SK-N-SH (cell line): ENCODE data around the gene NMT2. TPM values are rescaled to one million over a fixed set of nuclear protein-coding genes. Genes with fewer than 3 reads are reported as not detected.

Source experiments
- CTCF ChIA-PET: fragments of 300-600, 350-600 bp; formaldehyde crosslinking; extraction: SDS; loops from one replicate; lab custom pipeline; 2021; lab: Yijun Ruan, JAX
- POLR2A ChIA-PET: fragments of 350-600 bp; sonication (Branson Sonifier 250); formaldehyde crosslinking; extraction: SDS; loops from one replicate; lab custom pipeline; 2020; ENCODE audit warnings: antibody characterized with exemption, inconsistent platforms; lab: Yijun Ruan, JAX
- DNase-seq: peaks from one replicate; pipeline ENCODE4 v3.0.0; 2012
- H2AFZ ChIP-seq: fragments of 200-600 bp; sonication (generic); 2 replicates; pipeline ENCODE4 v1.8.1; 2016; ENCODE audit warnings: antibody characterized with exemption, mild to moderate bottlenecking, low read depth
- H3F3A ChIP-seq: fragments of 200-600 bp; sonication (generic); replicated peaks from 2 replicates; pipeline ENCODE3; 2016; ENCODE audit warnings: antibody characterized with exemption, mild to moderate bottlenecking; ENCODE audit not compliant: insufficient read depth
- H3K27ac ChIP-seq, 2 experiments: fragments of 200-500 bp in 1 of 2; fragments of 200-600 bp in 1 of 2; sonication (Bioruptor generic) in 1 of 2; sonication (generic), shearing (Covaris generic) in 1 of 2; 2 replicates each; pipeline versions ENCODE4 v1.5.1 to v1.6.1; 2014 to 2016; ENCODE audit warnings: low read depth in 2 of 2, inconsistent platforms in 1 of 2, low read length in 1 of 2, mild to moderate bottlenecking in 1 of 2, mixed read lengths in 1 of 2
- H3K27me3 ChIP-seq: fragments of 200-600 bp; sonication (generic), shearing (Covaris generic); 2 replicates; pipeline ENCODE4 v1.6.1; 2016; ENCODE audit warnings: mixed run types; ENCODE audit not compliant: insufficient read depth
- H3K36me3 ChIP-seq, 2 experiments: fragments of 200-500 bp in 1 of 2; fragments of 200-600 bp in 1 of 2; sonication (Bioruptor generic) in 1 of 2; sonication (generic) in 1 of 2; replicated peaks in 1 of 2; 2 replicates each; pipeline versions ENCODE3 to v1.5.1; 2014 to 2016; ENCODE audit warnings: low read length in 1 of 2, mild to moderate bottlenecking in 1 of 2; ENCODE audit not compliant: insufficient read depth in 2 of 2, control insufficient read depth in 1 of 2
- H3K4me1 ChIP-seq, 2 experiments: fragments of 200-500 bp in 1 of 2; fragments of 200-600 bp in 1 of 2; sonication (Bioruptor generic) in 1 of 2; sonication (generic), shearing (Covaris generic) in 1 of 2; 2 replicates each; pipeline versions ENCODE4 v1.5.1 to v1.6.1; 2014 to 2016; ENCODE audit warnings: low read depth in 1 of 2, low read length in 1 of 2, mixed run types in 1 of 2; ENCODE audit not compliant: insufficient read depth in 2 of 2, control insufficient read depth in 1 of 2
- H3K4me2 ChIP-seq: fragments of 200-600 bp; sonication (generic), shearing (Covaris generic); 2 replicates; pipeline ENCODE4 v1.6.1; 2017; ENCODE audit warnings: mixed run types
- H3K4me3 ChIP-seq, 2 experiments: fragments of 200-500 bp in 1 of 2; fragments of 200-600 bp in 1 of 2; sonication (Bioruptor generic) in 1 of 2; sonication (generic), shearing (Covaris generic) in 1 of 2; 2 replicates each; pipeline versions ENCODE4 v1.5.1 to v1.8.1; 2014 to 2016; ENCODE audit warnings: low read depth in 2 of 2, inconsistent platforms in 1 of 2, low read length in 1 of 2, mild to moderate bottlenecking in 1 of 2, mixed read lengths in 1 of 2, moderate library complexity in 1 of 2
- H3K79me2 ChIP-seq: fragments of 200-600 bp; sonication (generic); 2 replicates; pipeline ENCODE4 v1.8.1; 2017; ENCODE audit warnings: mild to moderate bottlenecking; ENCODE audit not compliant: insufficient read depth
- H3K9ac ChIP-seq: fragments of 200-600 bp; sonication (generic); 2 replicates; pipeline ENCODE4 v1.6.1; 2017; ENCODE audit warnings: mixed run types
- H3K9me2 ChIP-seq: fragments of 200-600 bp; sonication (generic); 2 replicates; pipeline ENCODE4 v1.6.1; 2017; ENCODE audit warnings: mixed run types
- H3K9me3 ChIP-seq: fragments of 200-600 bp; sonication (generic); 2 replicates; pipeline ENCODE4 v1.6.1; 2017; ENCODE audit warnings: mixed run types, mild to moderate bottlenecking, moderate library complexity
- H4K20me1 ChIP-seq: fragments of 200-600 bp; sonication (generic); 2 replicates; pipeline ENCODE4 v1.6.1; 2017; ENCODE audit warnings: mild to moderate bottlenecking, mixed run types; ENCODE audit not compliant: insufficient read depth
- CHD2 ChIP-seq: fragments of 150-350 bp; IDR thresholded peaks from 2 replicates; pipeline ENCODE4 v1.6.1; 2018; ENCODE audit warnings: low read length; ENCODE audit not compliant: partially characterized antibody
- EZH2phosphoT487 ChIP-seq: fragments of 200-600 bp; sonication (generic); IDR thresholded peaks from 2 replicates; pipeline ENCODE4 v1.6.1; 2017; ENCODE audit warnings: low read depth, mixed run types, mild to moderate bottlenecking, antibody characterized with exemption, moderate library complexity, borderline replicate concordance
- FOXJ3 ChIP-seq: sonication (generic); formaldehyde crosslinking; IDR thresholded peaks from 2 replicates; pipeline ENCODE4 v1.5.1; 2020; ENCODE audit warnings: mild to moderate bottlenecking, missing genetic modification reagents
- GABPA ChIP-seq: IDR thresholded peaks from 2 replicates; pipeline ENCODE4 v1.4.0; 2012; ENCODE audit warnings: low read depth, mild to moderate bottlenecking
- GATA2 ChIP-seq: sonication (generic); formaldehyde crosslinking; IDR thresholded peaks from 2 replicates; pipeline ENCODE4 v1.5.0; 2020; ENCODE audit warnings: mild to moderate bottlenecking, missing genetic modification reagents
- JUND ChIP-seq: IDR thresholded peaks from 2 replicates; pipeline ENCODE4 v1.4.0; 2012
- MEF2A ChIP-seq: IDR thresholded peaks from 2 replicates; pipeline ENCODE4 v1.4.0; 2012; ENCODE audit warnings: low read depth, borderline replicate concordance
- POLR2AphosphoS5 ChIP-seq: IDR thresholded peaks from 2 replicates; pipeline ENCODE4 v1.6.1; 2012; ENCODE audit warnings: low read depth, low read length
- RCOR1 ChIP-seq: fragments of 150-350 bp; IDR thresholded peaks from 2 replicates; pipeline ENCODE4 v1.6.1; 2017; ENCODE audit warnings: antibody characterized with exemption, low read length
- RXRA ChIP-seq: IDR thresholded peaks from 2 replicates; pipeline ENCODE4 v1.4.0; 2012; ENCODE audit warnings: low read depth, mild to moderate bottlenecking, borderline replicate concordance
- TCF12 ChIP-seq: IDR thresholded peaks from 2 replicates; pipeline ENCODE4 v1.4.0; 2012
- WGBS: methylation state at CpG from one replicate; pipeline ENCODE4 v1.1.6; 2017; ENCODE audit warnings: low lambda C conversion rate; 5-methylcytosine and 5-hydroxymethylcytosine counted together
- polyA plus RNA-seq, 3 experiments: library from polyadenylated mRNA; depleted of rRNA; stranded (reverse); fragments of >200 nt; gene quantifications; 2 replicates each; pipeline ENCODE4 v1.2.3, GENCODE V29; 2012
- TF ChIP-seq, protein P1 (sequence below): IDR thresholded peaks from 2 replicates; pipeline ENCODE4 v1.6.1; 2012; ENCODE audit warnings: mild to moderate bottlenecking, low read depth, low read length, moderate library complexity
- TF ChIP-seq, protein P2 (sequence below): fragments of 200-600 bp; sonication (generic); IDR thresholded peaks from 2 replicates; pipeline ENCODE4 v1.6.1; 2017; ENCODE audit warnings: antibody characterized with exemption, mild to moderate bottlenecking, moderate library complexity
- TF ChIP-seq, protein P3 (sequence below): IDR thresholded peaks from 2 replicates; pipeline ENCODE4 v1.4.0; 2012; ENCODE audit warnings: low read depth, borderline replicate concordance
- TF ChIP-seq, protein P4 (sequence below): IDR thresholded peaks from 2 replicates; pipeline ENCODE4; 2012
- TF ChIP-seq, protein P5 (sequence below): IDR thresholded peaks from 2 replicates; pipeline ENCODE4 v1.4.0; 2012; ENCODE audit warnings: low read depth

The NMT2 gene
- polyA plus RNA-seq, 1 of the 3 experiments (the other 2 are of a cell fraction) = 25.9 TPM

DNA sequence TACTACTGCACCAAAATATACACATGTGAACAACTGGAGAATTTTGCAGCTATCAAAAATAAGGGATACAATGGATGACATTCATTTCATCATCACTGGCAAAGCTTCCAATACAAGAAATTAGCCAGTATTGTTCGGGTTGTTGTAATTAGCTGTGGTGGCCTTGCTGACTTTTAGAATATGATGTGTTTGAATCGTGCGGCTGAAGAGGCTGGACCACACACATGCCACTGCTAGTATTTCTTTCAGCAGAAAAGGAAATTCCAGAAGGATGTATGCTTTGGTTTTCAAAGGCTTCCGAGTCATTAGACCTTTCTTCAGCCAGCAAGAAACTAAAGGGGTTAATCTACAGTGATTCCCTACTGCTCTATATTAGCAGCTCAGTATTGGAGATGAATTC, 54.7 kb downstream of the NMT2 start (continued):
- TF ChIP-seq, protein P1, sequence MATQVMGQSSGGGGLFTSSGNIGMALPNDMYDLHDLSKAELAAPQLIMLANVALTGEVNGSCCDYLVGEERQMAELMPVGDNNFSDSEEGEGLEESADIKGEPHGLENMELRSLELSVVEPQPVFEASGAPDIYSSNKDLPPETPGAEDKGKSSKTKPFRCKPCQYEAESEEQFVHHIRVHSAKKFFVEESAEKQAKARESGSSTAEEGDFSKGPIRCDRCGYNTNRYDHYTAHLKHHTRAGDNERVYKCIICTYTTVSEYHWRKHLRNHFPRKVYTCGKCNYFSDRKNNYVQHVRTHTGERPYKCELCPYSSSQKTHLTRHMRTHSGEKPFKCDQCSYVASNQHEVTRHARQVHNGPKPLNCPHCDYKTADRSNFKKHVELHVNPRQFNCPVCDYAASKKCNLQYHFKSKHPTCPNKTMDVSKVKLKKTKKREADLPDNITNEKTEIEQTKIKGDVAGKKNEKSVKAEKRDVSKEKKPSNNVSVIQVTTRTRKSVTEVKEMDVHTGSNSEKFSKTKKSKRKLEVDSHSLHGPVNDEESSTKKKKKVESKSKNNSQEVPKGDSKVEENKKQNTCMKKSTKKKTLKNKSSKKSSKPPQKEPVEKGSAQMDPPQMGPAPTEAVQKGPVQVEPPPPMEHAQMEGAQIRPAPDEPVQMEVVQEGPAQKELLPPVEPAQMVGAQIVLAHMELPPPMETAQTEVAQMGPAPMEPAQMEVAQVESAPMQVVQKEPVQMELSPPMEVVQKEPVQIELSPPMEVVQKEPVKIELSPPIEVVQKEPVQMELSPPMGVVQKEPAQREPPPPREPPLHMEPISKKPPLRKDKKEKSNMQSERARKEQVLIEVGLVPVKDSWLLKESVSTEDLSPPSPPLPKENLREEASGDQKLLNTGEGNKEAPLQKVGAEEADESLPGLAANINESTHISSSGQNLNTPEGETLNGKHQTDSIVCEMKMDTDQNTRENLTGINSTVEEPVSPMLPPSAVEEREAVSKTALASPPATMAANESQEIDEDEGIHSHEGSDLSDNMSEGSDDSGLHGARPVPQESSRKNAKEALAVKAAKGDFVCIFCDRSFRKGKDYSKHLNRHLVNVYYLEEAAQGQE = no peak
- TF ChIP-seq FOXJ3 (CRISPR knock-in tag) = no peak
- no peak for TF ChIP-seq TCF12
- no peak for TF ChIP-seq GATA2 (CRISPR knock-in tag)
- no peak for TF ChIP-seq MEF2A
- TF ChIP-seq RCOR1 = no peak
- TF ChIP-seq, protein P2, sequence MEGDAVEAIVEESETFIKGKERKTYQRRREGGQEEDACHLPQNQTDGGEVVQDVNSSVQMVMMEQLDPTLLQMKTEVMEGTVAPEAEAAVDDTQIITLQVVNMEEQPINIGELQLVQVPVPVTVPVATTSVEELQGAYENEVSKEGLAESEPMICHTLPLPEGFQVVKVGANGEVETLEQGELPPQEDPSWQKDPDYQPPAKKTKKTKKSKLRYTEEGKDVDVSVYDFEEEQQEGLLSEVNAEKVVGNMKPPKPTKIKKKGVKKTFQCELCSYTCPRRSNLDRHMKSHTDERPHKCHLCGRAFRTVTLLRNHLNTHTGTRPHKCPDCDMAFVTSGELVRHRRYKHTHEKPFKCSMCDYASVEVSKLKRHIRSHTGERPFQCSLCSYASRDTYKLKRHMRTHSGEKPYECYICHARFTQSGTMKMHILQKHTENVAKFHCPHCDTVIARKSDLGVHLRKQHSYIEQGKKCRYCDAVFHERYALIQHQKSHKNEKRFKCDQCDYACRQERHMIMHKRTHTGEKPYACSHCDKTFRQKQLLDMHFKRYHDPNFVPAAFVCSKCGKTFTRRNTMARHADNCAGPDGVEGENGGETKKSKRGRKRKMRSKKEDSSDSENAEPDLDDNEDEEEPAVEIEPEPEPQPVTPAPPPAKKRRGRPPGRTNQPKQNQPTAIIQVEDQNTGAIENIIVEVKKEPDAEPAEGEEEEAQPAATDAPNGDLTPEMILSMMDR = no peak
- TF ChIP-seq, protein P3, sequence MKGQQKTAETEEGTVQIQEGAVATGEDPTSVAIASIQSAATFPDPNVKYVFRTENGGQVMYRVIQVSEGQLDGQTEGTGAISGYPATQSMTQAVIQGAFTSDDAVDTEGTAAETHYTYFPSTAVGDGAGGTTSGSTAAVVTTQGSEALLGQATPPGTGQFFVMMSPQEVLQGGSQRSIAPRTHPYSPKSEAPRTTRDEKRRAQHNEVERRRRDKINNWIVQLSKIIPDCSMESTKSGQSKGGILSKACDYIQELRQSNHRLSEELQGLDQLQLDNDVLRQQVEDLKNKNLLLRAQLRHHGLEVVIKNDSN = no peak
- TF ChIP-seq, protein P4, sequence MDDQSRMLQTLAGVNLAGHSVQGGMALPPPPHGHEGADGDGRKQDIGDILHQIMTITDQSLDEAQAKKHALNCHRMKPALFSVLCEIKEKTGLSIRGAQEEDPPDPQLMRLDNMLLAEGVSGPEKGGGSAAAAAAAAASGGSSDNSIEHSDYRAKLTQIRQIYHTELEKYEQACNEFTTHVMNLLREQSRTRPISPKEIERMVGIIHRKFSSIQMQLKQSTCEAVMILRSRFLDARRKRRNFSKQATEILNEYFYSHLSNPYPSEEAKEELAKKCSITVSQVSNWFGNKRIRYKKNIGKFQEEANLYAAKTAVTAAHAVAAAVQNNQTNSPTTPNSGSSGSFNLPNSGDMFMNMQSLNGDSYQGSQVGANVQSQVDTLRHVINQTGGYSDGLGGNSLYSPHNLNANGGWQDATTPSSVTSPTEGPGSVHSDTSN = no peak
- TF ChIP-seq, protein P5, sequence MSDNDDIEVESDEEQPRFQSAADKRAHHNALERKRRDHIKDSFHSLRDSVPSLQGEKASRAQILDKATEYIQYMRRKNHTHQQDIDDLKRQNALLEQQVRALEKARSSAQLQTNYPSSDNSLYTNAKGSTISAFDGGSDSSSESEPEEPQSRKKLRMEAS = no peak

DNA sequence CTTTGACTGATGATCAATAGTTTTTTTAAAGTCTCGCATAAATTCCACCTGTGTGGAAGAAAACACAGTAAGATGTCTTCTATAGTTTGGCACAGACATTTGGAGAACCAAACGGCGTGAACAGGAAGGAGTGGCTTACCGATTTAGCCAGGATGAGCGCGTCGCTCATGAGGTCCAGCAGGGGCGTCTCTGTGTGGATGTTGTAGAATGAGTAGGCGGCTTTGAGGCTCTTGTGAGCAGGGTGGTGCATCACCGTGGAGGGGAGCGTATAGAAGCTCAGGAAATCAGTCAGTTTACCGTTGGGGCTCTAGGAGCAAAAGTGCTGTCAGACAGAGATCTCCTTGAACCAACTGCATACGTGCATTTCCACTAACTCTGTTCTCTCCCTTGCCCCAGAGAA, 55.8 kb downstream of the NMT2 start:
- no peaks in the 10 kb centered on the region for H3K9me2 ChIP-seq
- no peak overlapping the region for H3K4me2 ChIP-seq
- H3K4me1 ChIP-seq = no peaks in the 10 kb centered on the region
- H3K27me3 ChIP-seq = no peaks in the 10 kb centered on the region
- no peak for DNase-seq
- no peak overlapping the region for H3K27ac ChIP-seq
- H3K79me2 ChIP-seq = peaks cover 5% of the 10 kb centered on the region; the same call in 1 of the 2 replicates
- no peak overlapping the region for H3K4me3 ChIP-seq
- TF ChIP-seq CHD2 (no peak), GABPA (no peak), RXRA (no peak), POLR2AphosphoS5 (no peak), EZH2phosphoT487 (no peak), JUND (no peak)
- TF ChIP-seq, protein P4 = no peak
- TF ChIP-seq, all 33 proteins: peak for 0
- 95% methylated on average over 13 of the region's 13 CpGs for WGBS
- no peak overlapping the region for H3K9ac ChIP-seq
- no peaks in the 10 kb centered on the region for H3K9me3 ChIP-seq
- ChIA-PET POLR2A (no interaction called here), CTCF (no interaction called here)
- no peaks in the 10 kb centered on the region for H4K20me1 ChIP-seq
- H3K36me3 ChIP-seq = peaks cover 31 to 58% of the 10 kb centered on the region in 2 experiments
- no peak overlapping the region for H2AFZ ChIP-seq
- peaks cover 5% of the 10 kb centered on the region for H3F3A ChIP-seq
